HG03039 (cell line): ENCODE measurements around the gene LUZP2.
A peak's percentile ranks its signal among the peaks of the same experiment; 100 is the strongest.
"Not testable (repeated sequence)": the region's sequence is repeated elsewhere in the genome, so short reads cannot be mapped to it uniquely, and the experiment has no call there.

ENCODE experiments used
- ATAC-seq: cut with Tn5 transposase; IDR thresholded peaks from one replicate; pipeline ENCODE4 v1.9.1; 2021; ENCODE audit warnings: mild to moderate bottlenecking, moderate library complexity; ENCODE audit not compliant: unreplicated experiment

Gene LUZP2

GRCh38 chr11:24890426-24890825 is 393.6 kb downstream of the LUZP2 start:
- ATAC-seq, result no peak

GRCh38 chr11:24891845-24892492 is 395.1 kb downstream of the LUZP2 start:
- not testable (repeated sequence) for ATAC-seq

GRCh38 chr11:24896118-24896835 is 399.4 kb downstream of the LUZP2 start:
- ATAC-seq, result no peak

- peak; percentile 62 for ATAC-seq
Observed at GRCh38 chr11:24900514-24900913, 403.7 kb downstream of the LUZP2 start.

- ATAC-seq, result no peak
Observed at GRCh38 chr11:24900960-24901549, 404.2 kb downstream of the LUZP2 start.

- ATAC-seq, result no peak
Observed at GRCh38 chr11:24903555-24903954, 406.7 kb downstream of the LUZP2 start.

GRCh38 chr11:24925091-24925490 is 428.2 kb downstream of the LUZP2 start:
- ATAC-seq, result no peak

GRCh38 chr11:24932110-24933000 is 435.5 kb downstream of the LUZP2 start:
- ATAC-seq, result no peak

- no peak for ATAC-seq
Observed at GRCh38 chr11:24934733-24935439, 438.0 kb downstream of the LUZP2 start.

GRCh38 chr11:24944891-24945290 is 448.0 kb downstream of the LUZP2 start:
- ATAC-seq, result no peak

- no peak for ATAC-seq
Observed at GRCh38 chr11:24949406-24949805, 452.6 kb downstream of the LUZP2 start.

- no peak for ATAC-seq
Observed at GRCh38 chr11:24963852-24964251, 467.0 kb downstream of the LUZP2 start.

- no peak for ATAC-seq
Observed at GRCh38 chr11:24965748-24966147, 468.9 kb downstream of the LUZP2 start.

GRCh38 chr11:24993903-24994302 is 497.1 kb downstream of the LUZP2 start:
- ATAC-seq, result not testable (repeated sequence)

GRCh38 chr11:24999929-25000328 is 503.1 kb downstream of the LUZP2 start:
- ATAC-seq, result not testable (repeated sequence)

GRCh38 chr11:25037431-25037830 is 540.6 kb downstream of the LUZP2 start:
- no peak for ATAC-seq

GRCh38 chr11:25038131-25038530 is 541.3 kb downstream of the LUZP2 start:
- ATAC-seq, result no peak

- no peak for ATAC-seq
Observed at GRCh38 chr11:25039165-25039564, 542.3 kb downstream of the LUZP2 start.

- ATAC-seq, result no peak
Observed at GRCh38 chr11:25048632-25049031, 551.8 kb downstream of the LUZP2 start.

GRCh38 chr11:25052844-25053243 is 556.0 kb downstream of the LUZP2 start:
- no peak for ATAC-seq

- no peak for ATAC-seq
Observed at GRCh38 chr11:25057861-25058260, 561.0 kb downstream of the LUZP2 start.
